ENCODE results near the gene C1orf167.

C1orf167 gene

DNA sequence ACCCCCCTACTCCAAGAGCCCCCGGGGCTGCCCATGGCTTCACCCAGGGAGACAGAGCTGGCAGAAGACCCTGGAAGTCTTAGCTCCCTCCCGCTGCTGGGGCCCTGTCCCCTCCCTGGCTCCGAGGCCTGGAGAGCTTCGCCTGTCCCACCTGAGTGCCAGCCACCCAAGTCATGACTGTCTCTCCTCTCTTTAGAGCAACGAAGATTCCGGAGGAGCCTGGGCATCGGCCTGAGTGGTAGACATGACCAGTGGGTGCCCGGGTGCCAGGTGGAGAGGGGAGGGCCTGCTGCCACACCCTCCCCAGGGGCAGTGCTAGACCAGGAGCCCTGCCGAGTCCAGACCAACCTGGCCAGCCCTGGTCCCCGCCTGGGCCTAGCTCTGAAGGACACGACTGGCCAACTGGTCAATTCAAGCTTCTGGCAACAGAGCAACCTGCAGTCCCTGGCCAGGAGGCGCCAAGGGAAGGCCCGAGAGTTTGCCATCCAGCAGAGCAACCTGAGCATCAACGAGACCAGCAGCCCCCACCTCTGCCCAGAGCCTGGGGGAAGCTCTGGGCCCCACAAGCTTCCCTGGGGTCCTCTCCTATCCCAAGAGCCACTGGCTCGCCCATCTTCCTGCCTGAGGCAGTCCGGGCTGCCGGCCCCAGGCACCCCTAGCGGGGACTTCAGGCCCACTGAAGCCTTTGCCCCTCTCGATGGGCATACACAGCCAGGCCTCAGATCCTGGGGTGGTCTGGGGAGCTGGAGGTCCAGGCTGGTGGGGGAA is 3.9 kb downstream of the C1orf167 start:
- no peak for DNase-seq

- no peak for DNase-seq
Observed at GRCh38 chr1:11766429-11766776, 4.4 kb downstream of the C1orf167 start.

DNA sequence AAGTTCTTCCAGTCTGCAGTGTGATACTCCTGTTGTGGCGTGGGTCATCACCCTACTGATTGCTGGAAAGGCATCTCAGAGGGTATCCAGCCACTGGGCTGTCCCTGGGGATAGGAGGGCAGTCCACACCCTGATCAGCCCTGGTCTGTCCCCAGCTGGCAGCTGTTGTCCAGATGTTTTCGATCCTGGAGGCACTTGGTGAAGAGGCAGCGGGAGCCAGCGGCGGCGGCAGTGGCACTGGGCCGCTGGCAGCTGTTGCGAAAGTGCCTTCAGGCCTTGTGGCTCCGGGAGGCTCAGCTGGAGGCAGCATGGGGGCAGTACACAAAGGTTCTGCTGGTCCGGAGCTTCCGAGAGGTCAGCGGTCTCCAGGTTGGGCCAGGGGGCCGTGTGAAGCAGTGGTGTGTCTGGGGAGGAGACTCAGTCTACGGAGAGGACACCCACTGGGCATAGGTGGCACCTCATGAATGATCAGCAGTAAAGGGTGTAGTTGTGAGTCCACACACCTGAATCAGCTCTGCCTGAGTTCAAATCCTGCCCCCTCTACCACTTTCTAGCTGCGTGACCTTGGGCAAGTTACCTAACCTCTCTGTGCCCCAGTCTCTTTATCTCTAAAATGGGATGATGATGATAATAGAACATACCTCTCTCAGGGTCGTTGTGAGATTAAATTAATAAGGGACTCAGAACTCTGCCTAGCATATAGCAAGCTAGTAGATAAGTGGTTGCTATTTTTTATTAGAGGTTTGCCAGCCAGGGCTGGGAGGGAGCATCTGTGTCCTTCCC is 6.1 kb downstream of the C1orf167 start:
- no peak for DNase-seq

DNA sequence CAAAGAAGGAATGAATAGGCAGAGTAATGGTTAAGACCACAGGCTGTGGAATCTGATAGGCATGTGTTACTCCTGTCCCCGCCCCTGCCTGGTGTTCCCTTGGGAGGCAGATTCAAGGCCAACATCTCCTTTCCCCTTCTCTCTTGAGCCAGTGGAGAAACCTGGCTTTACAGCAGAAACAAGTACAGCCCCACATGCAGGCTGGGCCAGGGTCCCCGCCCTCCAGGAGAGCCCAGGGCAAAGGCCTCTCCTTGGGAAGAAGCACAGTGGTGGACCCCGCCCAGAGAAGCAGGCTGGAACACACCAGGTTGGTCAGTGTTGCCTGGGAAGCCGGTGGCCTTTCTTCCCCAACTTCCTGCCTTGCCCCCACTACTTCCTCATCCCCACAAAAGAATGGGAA is 6.8 kb downstream of the C1orf167 start:
- DNase-seq: no peak

DNA sequence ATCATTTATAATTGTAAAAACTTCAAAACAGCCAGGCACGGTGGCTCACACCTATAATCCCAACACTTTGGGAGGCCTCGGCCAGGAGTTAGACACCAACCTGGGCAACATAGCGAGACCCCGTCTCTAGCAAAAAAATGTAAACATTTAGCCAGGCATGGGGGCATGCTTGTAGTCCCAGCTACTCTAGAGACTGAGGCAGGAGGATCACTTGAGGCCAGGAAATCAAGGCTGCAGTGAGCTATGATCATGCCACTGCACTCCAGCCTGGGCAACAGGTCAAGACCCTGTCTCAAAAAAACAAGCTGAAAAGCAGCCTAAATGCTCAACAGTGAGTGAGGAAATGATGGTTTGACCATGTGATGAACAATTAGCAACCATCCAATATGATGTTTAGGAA is 7.3 kb downstream of the C1orf167 start:
- no peak for DNase-seq

- DNase-seq: no peak
Observed at GRCh38 chr1:11770011-11770410, 8.0 kb downstream of the C1orf167 start.

DNA sequence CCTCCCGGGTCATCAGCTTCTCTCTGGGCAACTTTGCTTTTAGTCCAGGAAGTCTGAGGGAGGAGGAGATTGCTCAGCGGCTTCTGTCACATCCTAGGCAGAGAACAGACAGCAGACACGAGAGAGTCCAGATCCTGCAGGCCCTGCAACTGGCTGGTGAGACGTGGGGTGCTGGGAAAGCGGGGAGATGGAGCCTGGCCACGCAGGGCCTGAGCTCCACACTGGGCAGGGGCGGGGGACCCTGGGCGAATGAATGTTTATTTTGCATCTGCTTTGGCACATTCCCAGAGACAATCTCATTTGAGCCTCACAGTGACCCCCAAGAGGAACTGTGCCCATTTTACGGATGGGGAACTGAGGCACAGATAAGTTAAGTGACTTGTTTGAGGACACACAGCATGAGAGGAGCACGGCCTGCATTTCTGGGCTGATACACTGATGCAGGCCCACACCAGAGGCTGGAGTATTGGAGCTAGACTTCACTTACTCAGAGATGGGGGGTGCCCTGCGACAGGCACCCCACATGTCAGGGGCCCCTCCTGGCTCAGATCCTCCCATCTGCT is 9.6 kb downstream of the C1orf167 start:
- no peak for DNase-seq

DNA sequence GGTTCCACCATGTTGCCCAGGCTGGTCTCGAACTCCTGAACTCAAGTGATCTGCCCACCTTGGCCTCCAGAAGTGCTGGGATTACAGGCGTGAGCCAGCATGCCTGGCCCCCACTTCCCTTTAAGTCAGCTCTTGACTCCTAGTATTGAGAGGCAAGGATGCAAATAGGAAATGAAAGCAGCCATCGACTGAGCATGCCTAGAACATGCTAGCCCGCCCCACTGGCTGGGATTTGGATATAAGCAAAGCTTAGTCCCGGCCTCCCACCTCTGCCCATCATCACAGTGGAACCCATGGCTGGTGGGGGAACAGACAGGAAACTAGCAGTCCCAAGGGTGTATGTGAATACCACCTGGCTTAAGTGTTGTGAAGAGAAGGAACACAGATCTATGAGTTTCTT is 10.5 kb downstream of the C1orf167 start:
- DNase-seq: no peak

- DNase-seq: no peak
Observed at GRCh38 chr1:11774753-11775152, 12.8 kb downstream of the C1orf167 start.

- no peak for DNase-seq
Observed at GRCh38 chr1:11777658-11778322, 15.8 kb downstream of the C1orf167 start.

- no peak for DNase-seq
Observed at GRCh38 chr1:11778336-11778735, 16.3 kb downstream of the C1orf167 start.

GRCh38 chr1:11778844-11779623 is 17.0 kb downstream of the C1orf167 start:
- no peak for DNase-seq

- DNase-seq: no peak
Observed at GRCh38 chr1:11779715-11780379, 17.9 kb downstream of the C1orf167 start.

GRCh38 chr1:11780380-11781147 is 18.6 kb downstream of the C1orf167 start:
- DNase-seq: no peak

DNA sequence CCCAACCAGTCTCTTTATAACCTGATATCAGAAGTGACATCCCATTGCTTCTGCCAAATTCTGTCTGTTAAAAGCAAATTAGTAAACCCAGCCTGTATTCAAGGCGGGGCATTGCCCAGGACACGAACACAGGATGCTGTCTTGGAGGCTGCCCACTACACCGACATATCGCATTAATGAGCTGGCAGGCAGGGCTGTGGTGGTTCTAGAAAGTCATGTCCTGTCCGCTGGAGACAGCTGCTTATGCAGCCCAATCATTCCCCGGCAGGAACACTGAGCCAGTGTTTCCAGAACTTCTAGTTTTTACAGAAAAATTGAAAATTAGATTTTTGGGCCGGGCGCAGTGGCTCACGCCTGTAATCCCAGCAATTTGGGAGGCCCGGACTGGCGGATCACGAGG is 19.3 kb downstream of the C1orf167 start:
- no peak for DNase-seq

DNA sequence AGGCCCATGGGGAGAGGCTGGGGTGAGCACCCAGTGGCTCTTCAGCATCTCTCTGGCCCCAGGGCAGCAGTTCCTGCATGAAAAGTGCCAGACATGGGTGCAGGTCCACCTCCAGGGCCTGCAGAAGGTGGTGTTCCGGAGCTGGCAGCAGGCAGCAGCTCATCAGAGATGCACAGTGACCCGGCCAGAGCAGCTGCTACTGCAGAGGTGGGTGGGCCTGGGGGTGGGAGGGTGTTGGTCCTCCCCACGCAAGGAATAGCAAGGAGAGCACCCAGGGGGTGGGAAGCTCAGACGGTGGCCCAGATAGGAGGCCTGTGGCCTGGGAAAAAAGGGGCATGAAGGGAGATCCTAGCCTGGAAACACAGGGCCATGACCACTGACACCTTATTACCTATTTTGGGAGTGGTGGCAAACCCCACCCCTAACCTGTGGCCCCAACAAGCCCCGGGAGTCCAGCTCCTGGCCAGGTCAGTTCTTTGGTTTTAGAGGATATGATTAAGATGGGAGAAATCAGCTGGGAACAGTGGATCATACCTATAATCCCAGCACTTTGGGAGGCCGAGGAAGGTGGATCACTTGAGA is 20.2 kb downstream of the C1orf167 start:
- no peak for DNase-seq

DNA sequence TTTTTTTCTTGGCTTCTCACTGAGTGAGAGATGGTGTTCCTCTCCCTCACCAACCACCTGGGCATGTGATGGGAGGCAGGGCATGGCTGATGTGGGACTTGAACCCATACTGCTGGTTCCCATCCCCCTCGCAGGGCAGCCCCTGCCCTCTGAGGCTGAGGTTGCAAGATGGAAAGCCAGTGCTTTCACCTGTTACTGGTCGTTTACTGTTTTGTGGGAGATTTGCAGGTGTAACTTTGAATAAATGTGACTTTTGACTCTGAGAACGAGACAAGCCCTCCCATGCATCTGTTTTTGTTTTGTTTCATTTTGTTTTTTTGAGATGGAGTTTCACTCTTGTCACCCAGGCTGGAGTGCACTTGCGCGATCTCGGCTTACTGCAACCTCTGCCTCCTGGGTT is 21.6 kb downstream of the C1orf167 start:
- DNase-seq: no peak

DNA sequence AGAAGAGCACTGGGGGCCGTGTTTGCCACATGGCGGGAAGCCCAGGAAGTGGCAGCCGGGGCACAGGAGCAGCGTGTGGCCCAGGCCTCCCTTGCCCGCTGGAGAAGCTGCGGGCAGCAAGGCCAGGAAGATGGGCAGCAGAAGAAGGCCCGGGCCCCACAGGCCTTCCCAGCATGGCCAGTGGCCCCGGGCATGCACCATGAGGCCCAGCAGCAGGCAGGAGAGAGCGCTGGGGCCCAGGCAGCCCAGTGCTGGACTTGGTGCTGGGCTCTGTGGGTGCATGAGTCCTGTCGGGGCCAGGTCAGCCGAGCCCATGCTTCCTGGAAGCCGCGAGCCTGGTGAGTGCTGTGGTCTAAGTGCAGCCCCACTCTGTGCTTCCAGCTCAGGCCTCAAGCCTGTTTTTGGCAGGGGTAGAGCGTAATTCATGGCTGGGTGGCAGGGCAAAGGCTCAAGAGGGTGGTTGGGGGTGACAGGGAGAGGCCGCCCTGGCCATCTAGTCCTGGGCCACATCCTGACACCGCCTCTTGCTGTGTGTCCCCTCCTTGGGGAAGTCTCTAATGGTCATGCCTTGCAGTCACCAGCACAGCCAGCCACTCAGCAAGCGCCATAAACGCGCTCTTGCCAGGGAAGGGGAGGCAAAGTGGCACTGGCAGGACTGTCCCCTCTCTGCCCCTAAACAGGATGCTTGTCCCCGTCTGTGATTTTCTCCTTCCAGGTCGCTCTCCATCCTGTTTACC is 22.4 kb downstream of the C1orf167 start:
- DNase-seq: no peak

DNA sequence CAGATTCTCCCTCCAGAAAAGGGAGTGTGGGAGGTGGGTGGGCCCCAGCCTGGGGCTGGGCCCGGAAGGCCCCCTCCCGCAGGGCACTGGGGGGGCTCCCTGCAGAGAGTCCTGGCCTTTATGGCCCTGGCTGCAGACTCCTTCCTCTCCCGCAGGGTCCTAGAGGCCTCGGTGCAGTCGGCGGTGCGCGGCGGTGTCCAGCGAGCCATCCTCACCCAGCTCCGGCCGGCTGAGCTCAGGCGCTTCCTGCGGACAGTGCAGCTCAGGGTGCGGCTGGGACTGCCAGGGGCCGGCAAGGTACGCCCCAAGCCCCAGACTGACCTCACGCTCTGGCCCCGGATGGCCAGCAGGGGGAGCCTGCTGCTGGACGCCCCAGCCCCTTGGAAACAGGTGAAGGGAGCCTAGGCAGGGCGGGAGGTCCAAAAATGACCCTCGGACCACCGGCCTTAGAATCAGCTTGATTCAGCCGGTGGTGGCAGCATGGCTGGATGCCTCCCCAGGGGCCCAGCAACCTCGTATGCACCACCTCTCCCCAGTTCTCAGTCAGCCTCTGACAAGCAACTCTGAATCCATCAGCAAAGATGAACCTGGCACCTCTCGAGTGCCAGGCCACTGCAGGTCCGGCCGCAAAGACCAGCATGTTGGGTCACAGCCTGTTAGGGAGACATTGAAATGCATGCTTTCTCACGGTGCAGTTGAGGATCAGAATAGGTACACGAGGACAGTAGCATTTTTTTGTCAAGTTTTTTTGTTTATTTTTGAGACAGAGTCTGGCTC is 23.2 kb downstream of the C1orf167 start:
- no peak for DNase-seq
